CD4-positive, alpha-beta memory T cell (primary cell): ENCODE results near the gene UPK3A. TPM values are rescaled to one million over a fixed set of nuclear protein-coding genes. Genes with fewer than 3 reads are reported as not detected.
"Not testable (repeated sequence)": the region's sequence is repeated elsewhere in the genome, so short reads cannot be mapped to it uniquely, and the experiment has no call there.

ENCODE experiments used
- CTCF ChIA-PET: fragments of 350-600 bp; sonication (Branson Sonifier 250); formaldehyde crosslinking; loops from one replicate; lab custom pipeline; 2021; ENCODE audit warnings: inconsistent platforms; ENCODE audit not compliant: partially characterized antibody; lab: Charles Lee
- POLR2A ChIA-PET: fragments of 350-600 bp; sonication (Branson Sonifier 250); formaldehyde crosslinking; loops from one replicate; lab custom pipeline; 2021; ENCODE audit not compliant: partially characterized antibody; lab: Charles Lee
- DNase-seq, 5 donors: peaks; one replicate each; pipeline versions ENCODE4 v3.0.0 to v3.0.0-alpha.2; 2020 to 2022; ENCODE audit warnings: mixed read lengths in 1 of 5
- H3K27ac ChIP-seq: one replicate; pipeline ENCODE4 v1.7.0; 2013; ENCODE audit warnings: low read depth, low read length
- H3K27me3 ChIP-seq: 2 replicates; pipeline ENCODE4 v1.7.0; 2013; ENCODE audit warnings: mild to moderate bottlenecking, low read length, moderate library complexity; ENCODE audit not compliant: insufficient read depth
- H3K36me3 ChIP-seq: 2 replicates; pipeline ENCODE4 v1.7.0; 2013; ENCODE audit warnings: mild to moderate bottlenecking, low read length, moderate library complexity; ENCODE audit not compliant: insufficient read depth
- H3K4me1 ChIP-seq: 2 replicates; pipeline ENCODE4 v1.7.0; 2013; ENCODE audit warnings: mild to moderate bottlenecking, low read length, moderate library complexity; ENCODE audit not compliant: insufficient read depth
- H3K4me3 ChIP-seq, 2 donors: one replicate each; pipeline ENCODE4 v1.7.0; 2013; ENCODE audit warnings: low read length in 2 of 2, mild to moderate bottlenecking in 1 of 2
- H3K9me3 ChIP-seq, 2 donors: one replicate each; pipeline ENCODE4 v1.7.0; 2013; ENCODE audit warnings: low read length in 2 of 2, control low read depth in 1 of 2; ENCODE audit not compliant: control insufficient read depth in 1 of 2
- H3K27ac Mint-ChIP-seq, 7 donors: one replicate each; pipeline ENCODE4 v1.8.0; 2020 to 2021; ENCODE audit warnings: mixed read lengths in 7 of 7, mild to moderate bottlenecking in 6 of 7, inconsistent platforms in 3 of 7, moderate library complexity in 3 of 7
- H3K27me3 Mint-ChIP-seq, 2 donors: one replicate each; pipeline ENCODE4 v1.8.0; 2020 to 2021; ENCODE audit warnings: mixed read lengths in 2 of 2
- H3K36me3 Mint-ChIP-seq, 2 donors: one replicate each; pipeline ENCODE4 v1.8.0; 2020 to 2021; ENCODE audit warnings: mixed read lengths in 2 of 2, inconsistent platforms in 1 of 2, mild to moderate bottlenecking in 1 of 2
- H3K4me1 Mint-ChIP-seq, 4 donors: one replicate each; pipeline ENCODE4 v1.8.0; 2020 to 2021; ENCODE audit warnings: mixed read lengths in 4 of 4, mild to moderate bottlenecking in 1 of 4
- H3K4me3 Mint-ChIP-seq, 8 donors: one replicate each; pipeline ENCODE4 v1.8.0; 2020 to 2021; ENCODE audit warnings: mixed read lengths in 8 of 8, mild to moderate bottlenecking in 7 of 8, moderate library complexity in 6 of 8, inconsistent platforms in 3 of 8
- H3K9me3 Mint-ChIP-seq, 8 donors: one replicate each; pipeline ENCODE4 v1.8.0; 2020 to 2021; ENCODE audit warnings: mixed read lengths in 8 of 8, mild to moderate bottlenecking in 5 of 8, inconsistent platforms in 3 of 8, moderate library complexity in 1 of 8
- intact Hi-C: fragments of 100-400 bp; cut with micrococcal nuclease; formaldehyde crosslinking; loops from one replicate; pipeline ENCODE4 v1.15.1; 2023
- polyA plus RNA-seq, 2 donors: library from polyadenylated mRNA; unstranded; fragments of 300-500 nt; fragmentation: Illumina TruSeq; gene quantifications; one replicate each; pipeline ENCODE4 v1.2.3, GENCODE V29; 2021
- total RNA-seq, 2 experiments: library from RNA; stranded (reverse); gene quantifications; one replicate each; pipeline ENCODE4 v1.2.3, GENCODE V29; 2021

Gene UPK3A
- total and polyA plus RNA-seq, 4 experiments from 2014 or later = not detected

GRCh38 chr22:45324311-45324711 is 39.6 kb downstream of the UPK3A start:
- peaks cover 36 to 48% of the 10 kb centered on the region in 2 donors for H3K36me3 Mint-ChIP-seq
- peaks cover 36% of the 10 kb centered on the region for H3K36me3 ChIP-seq
- ChIA-PET POLR2A (interaction anchor here (1.5 kb wide), 1 partner anchor 15 kb away, joined by 3 read pairs; no protein-coding TSS in a partner anchor), CTCF (no interaction called here)
- H3K27ac Mint-ChIP-seq = peak overlapping the region in 6 of 7 donors; percentile 29 to 96 (median 82)
- H3K4me3 ChIP-seq = no peak overlapping the region
- H3K9me3 ChIP-seq = no peaks in the 10 kb centered on the region
- H3K4me3 Mint-ChIP-seq = peak overlapping the region in 3 of 8 donors; percentile 25 to 79 (median 31)
- H3K9me3 Mint-ChIP-seq = peaks cover 0 to 5% (median 0%) of the 10 kb centered on the region in 8 donors
- DNase-seq = no peak
- H3K4me1 ChIP-seq = peaks cover 19% of the 10 kb centered on the region
- intact Hi-C loops = no loop called here
- no peaks in the 10 kb centered on the region for H3K27me3 Mint-ChIP-seq
- no peak overlapping the region for H3K27ac ChIP-seq
- H3K27me3 ChIP-seq = no peaks in the 10 kb centered on the region
- peaks cover 22 to 62% (median 41%) of the 10 kb centered on the region in 4 donors for H3K4me1 Mint-ChIP-seq

- intact Hi-C loops, H3K27me3 Mint-ChIP-seq, CTCF ChIA-PET, H3K4me1 ChIP-seq, H3K9me3 ChIP-seq, H3K9me3 Mint-ChIP-seq, POLR2A ChIA-PET, H3K4me3 ChIP-seq, H3K27me3 ChIP-seq, H3K27ac ChIP-seq, H3K4me3 Mint-ChIP-seq, DNase-seq, H3K27ac Mint-ChIP-seq: not testable (repeated sequence)
- Mint-ChIP-seq H3K4me1 (peaks cover 12 to 25% (median 19%) of the 10 kb centered on the region in 4 donors), H3K36me3 (peaks cover 38 to 74% of the 10 kb centered on the region in 2 donors)
- H3K36me3 ChIP-seq = peaks cover 50% of the 10 kb centered on the region
These were observed 43.5 kb downstream of the UPK3A start for GRCh38 chr22:45328261-45328660.

- Mint-ChIP-seq H3K4me3 (no peak overlapping the region), H3K27me3 (no peaks in the 10 kb centered on the region), H3K36me3 (peaks cover 32 to 71% of the 10 kb centered on the region in 2 donors), H3K27ac (peak overlapping the region; percentile 23 to 80 (median 48)), H3K4me1 (peaks cover 9 to 18% (median 13%) of the 10 kb centered on the region in 4 donors), H3K9me3 (peaks cover 0 to under 1% (median 0%) of the 10 kb centered on the region in 8 donors)
- H3K4me1 ChIP-seq = no peaks in the 10 kb centered on the region
- DNase-seq = no peak
- no peaks in the 10 kb centered on the region for H3K27me3 ChIP-seq
- peaks cover 46% of the 10 kb centered on the region for H3K36me3 ChIP-seq
- CTCF ChIA-PET = no interaction called here
- H3K9me3 ChIP-seq = no peaks in the 10 kb centered on the region
- H3K27ac ChIP-seq = no peak overlapping the region
- H3K4me3 ChIP-seq = no peak overlapping the region
- intact Hi-C loops = no loop called here
- POLR2A ChIA-PET = no interaction called here
These were observed 44.2 kb downstream of the UPK3A start for GRCh38 chr22:45328822-45329529.

GRCh38 chr22:45329530-45329936 is 44.8 kb downstream of the UPK3A start:
- Histone ChIP-seq H3K27me3 (no peaks in the 10 kb centered on the region), H3K4me1 (no peaks in the 10 kb centered on the region), H3K4me3 (no peak overlapping the region), H3K27ac (no peak overlapping the region), H3K36me3 (peaks cover 45% of the 10 kb centered on the region), H3K9me3 (no peaks in the 10 kb centered on the region)
- H3K4me1 Mint-ChIP-seq = peaks cover 10 to 18% (median 13%) of the 10 kb centered on the region in 4 donors
- ChIA-PET POLR2A (no interaction called here), CTCF (no interaction called here)
- intact Hi-C loops = no loop called here
- no peak for DNase-seq
- peak overlapping the region in 4 of 7 donors; percentile 40 to 57 (median 48) for H3K27ac Mint-ChIP-seq
- H3K9me3 Mint-ChIP-seq = no peaks in the 10 kb centered on the region
- no peak overlapping the region for H3K4me3 Mint-ChIP-seq
- H3K36me3 Mint-ChIP-seq = peaks cover 35 to 71% of the 10 kb centered on the region in 2 donors
- no peaks in the 10 kb centered on the region for H3K27me3 Mint-ChIP-seq

GRCh38 chr22:45330548-45330947 is 45.8 kb downstream of the UPK3A start:
- intact Hi-C loops = no loop called here
- H3K36me3 ChIP-seq = peaks cover 49% of the 10 kb centered on the region

GRCh38 chr22:45331486-45331885 is 46.7 kb downstream of the UPK3A start:
- peaks cover 1 to 9% (median 5%) of the 10 kb centered on the region in 4 donors for H3K4me1 Mint-ChIP-seq
- H3K9me3 Mint-ChIP-seq = no peaks in the 10 kb centered on the region
- H3K27me3 Mint-ChIP-seq = no peaks in the 10 kb centered on the region
- peaks cover 33 to 79% of the 10 kb centered on the region in 2 donors for H3K36me3 Mint-ChIP-seq
- Histone ChIP-seq H3K9me3 (no peaks in the 10 kb centered on the region), H3K36me3 (peaks cover 56% of the 10 kb centered on the region), H3K4me1 (no peaks in the 10 kb centered on the region), H3K4me3 (no peak overlapping the region), H3K27me3 (no peaks in the 10 kb centered on the region), H3K27ac (no peak overlapping the region)
- DNase-seq = no peak
- H3K4me3 Mint-ChIP-seq = no peak overlapping the region
- ChIA-PET POLR2A (no interaction called here), CTCF (interaction anchor here (0.5 kb wide), 1 partner anchor 13 kb away, joined by 3 read pairs; no protein-coding TSS in a partner anchor)
- intact Hi-C loops = no loop called here
- peak overlapping the region in 2 of 7 donors; percentile 37 to 83 for H3K27ac Mint-ChIP-seq

More at GRCh38 chr22:45330548-45330947, 45.8 kb downstream of the UPK3A start:
- Histone ChIP-seq H3K27me3 (no peaks in the 10 kb centered on the region), H3K27ac (no peak overlapping the region), H3K9me3 (no peaks in the 10 kb centered on the region), H3K4me3 (no peak overlapping the region), H3K4me1 (no peaks in the 10 kb centered on the region)
- no peaks in the 10 kb centered on the region for H3K9me3 Mint-ChIP-seq
- H3K4me3 Mint-ChIP-seq = no peak overlapping the region
- CTCF ChIA-PET = no interaction called here
- DNase-seq = no peak
- peaks cover 33 to 73% of the 10 kb centered on the region in 2 donors for H3K36me3 Mint-ChIP-seq
- H3K27ac Mint-ChIP-seq = peak overlapping the region in 2 of 7 donors; percentile 37 to 46
- POLR2A ChIA-PET = no interaction called here
- H3K27me3 Mint-ChIP-seq = no peaks in the 10 kb centered on the region
- peaks cover 3 to 10% (median 6%) of the 10 kb centered on the region in 4 donors for H3K4me1 Mint-ChIP-seq

GRCh38 chr22:45332001-45332400 is 47.3 kb downstream of the UPK3A start:
- H3K36me3 ChIP-seq = peaks cover 62% of the 10 kb centered on the region
- Mint-ChIP-seq H3K4me3 (no peak overlapping the region), H3K27ac (peak overlapping the region in 1 of 7 donors; percentile 12), H3K27me3 (no peaks in the 10 kb centered on the region), H3K4me1 (peaks cover 1 to 9% (median 5%) of the 10 kb centered on the region in 4 donors), H3K9me3 (no peaks in the 10 kb centered on the region), H3K36me3 (peaks cover 38 to 84% of the 10 kb centered on the region in 2 donors)
- no peak overlapping the region for H3K27ac ChIP-seq
- H3K27me3 ChIP-seq = no peaks in the 10 kb centered on the region
- DNase-seq = no peak
- no peak overlapping the region for H3K4me3 ChIP-seq
- no peaks in the 10 kb centered on the region for H3K9me3 ChIP-seq
- CTCF ChIA-PET = interaction anchor here (0.5 kb wide), 1 partner anchor 14 kb away, joined by 3 read pairs; no protein-coding TSS in a partner anchor
- intact Hi-C loops = no loop called here
- POLR2A ChIA-PET = no interaction called here
- no peaks in the 10 kb centered on the region for H3K4me1 ChIP-seq
